ENCODE data around the gene TEAD2.
A peak's percentile ranks its signal among the peaks of the same experiment; 100 is the strongest.

Gene TEAD2

GRCh38 chr19:49348305-49349189 is 13.7 kb downstream of the TEAD2 start:
- DNase-seq, result no peak

GRCh38 chr19:49347835-49348234 is 14.4 kb downstream of the TEAD2 start:
- peak in 11 of 56 donors; percentile 5 to 47 (median 13) for DNase-seq

- DNase-seq, result no peak
Observed at GRCh38 chr19:49347191-49347590, 15.0 kb downstream of the TEAD2 start.

GRCh38 chr19:49344505-49345423 is 17.5 kb downstream of the TEAD2 start:
- DNase-seq, result no peak

GRCh38 chr19:49343123-49343522 is 19.1 kb downstream of the TEAD2 start:
- DNase-seq, result no peak

- no peak for DNase-seq
Observed at GRCh38 chr19:49342291-49342721, 19.9 kb downstream of the TEAD2 start.

GRCh38 chr19:49340865-49341718 is 21.1 kb downstream of the TEAD2 start:
- no peak for DNase-seq

- DNase-seq, result peak in 8 of 56 donors; percentile 7 to 49 (median 20)
Observed at GRCh38 chr19:49340069-49340864, 21.9 kb downstream of the TEAD2 start.

- DNase-seq, result peak in 52 of 56 donors; percentile 7 to 85 (median 68)
Observed at GRCh38 chr19:49339301-49340068, 22.7 kb downstream of the TEAD2 start.

- DNase-seq, result peak in 12 of 56 donors; percentile 2 to 49 (median 28)
Observed at GRCh38 chr19:49338691-49339300, 23.4 kb downstream of the TEAD2 start.

- DNase-seq, result peak in 1 of 56 donors; percentile 12
Observed at GRCh38 chr19:49338023-49338677, 24.1 kb downstream of the TEAD2 start.

- no peak for DNase-seq
Observed at GRCh38 chr19:49337267-49338022, 24.8 kb downstream of the TEAD2 start.

GRCh38 chr19:49336482-49337266 is 25.5 kb downstream of the TEAD2 start:
- DNase-seq, result no peak

GRCh38 chr19:49335784-49336481 is 26.3 kb downstream of the TEAD2 start:
- DNase-seq, result no peak

- no peak for DNase-seq
Observed at GRCh38 chr19:49335071-49335783, 27.0 kb downstream of the TEAD2 start, which contains the start of gene CD37. Gene CD37 (plus strand): TSS chr19:49335406. CDS start chr19:49335541, 135 bp downstream.

All from amygdala (tissue), 56 donors.